ENCODE data around the gene C7. TPM values are rescaled to one million over a fixed set of nuclear protein-coding genes. Genes with fewer than 3 reads are reported as not detected.
"Not testable (repeated sequence)": the region's sequence is repeated elsewhere in the genome, so short reads cannot be mapped to it uniquely, and the experiment has no call there.

Gene C7
- 100 to 1,000 TPM in 4 of 9 donors, 10 to 100 TPM in 5; 69.8 to 346 (median 89.2) TPM for total RNA-seq
- polyA plus RNA-seq, result 100 to 1,000 TPM in 1 of 2 donors, 10 to 100 TPM in 1; 69.5 to 252 TPM
- long read RNA-seq, donor 1, full-length matches to known transcripts, result 141 of 203 reads
- long read RNA-seq, donor 1, partial matches to known transcripts, result 51 of 203 reads
- long read RNA-seq, donor 1, other reads (novel, unspliced or antisense), result 11 of 203 reads
- long read RNA-seq, donor 2, full-length matches to known transcripts, result 95 of 147 reads
- long read RNA-seq, donor 2, partial matches to known transcripts, result 38 of 147 reads
- long read RNA-seq, donor 2, other reads (novel, unspliced or antisense), result 14 of 147 reads
- long read RNA-seq, donor 3, full-length matches to known transcripts, result 115 of 158 reads
- long read RNA-seq, donor 3, partial matches to known transcripts, result 39 of 158 reads
- long read RNA-seq, donor 3, other reads (novel, unspliced or antisense), result 4 of 158 reads

- H3K36me3 ChIP-seq, result no peaks in the 10 kb centered on the region
- H3K9me3 ChIP-seq, result no peaks in the 10 kb centered on the region
- H3K27ac ChIP-seq, result peak within 1 kb of the TSS in 11 of 12 donors; percentile 18 to 77 (median 56)
- DNase-seq, result peak in 1 of 5 donors; percentile 10
- TF ChIP-seq CTCF (IDR thresholded peaks at IDR 0.05), result no peak
- no peak for TF ChIP-seq POLR2A (IDR thresholded peaks at IDR 0.05)
- WGBS, 4 donors, result 3 to 8% (median 7%) methylated on average over 3 of the region's 3 CpGs
- peaks cover 0 to 33% (median 13%) of the 10 kb centered on the region in 12 donors for H3K4me1 ChIP-seq
- intact Hi-C loops (cut with DNase I), result loop anchor here in 9 of 10 donors (5.0 to 10.0 kb wide), 16 partner anchors 208 to 936 kb away; partner anchors contain the start of gene PLCXD3 (in 5 of the 9)
- H3K27me3 ChIP-seq, result no peaks in the 10 kb centered on the region
- ATAC-seq, result peak; percentile 29 to 72 (median 65)
- H3K4me3 ChIP-seq, result peak within 1 kb of the TSS; percentile 1 to 56 (median 40)
Observed at GRCh38 chr5:40909264-40909663, at the start of gene C7. Gene C7 (plus strand): TSS chr5:40909497. CDS start chr5:40909611, 114 bp downstream.

- TF ChIP-seq POLR2A (IDR thresholded peaks at IDR 0.05) (no peak), CTCF (IDR thresholded peaks at IDR 0.05) (no peak)
- peaks cover 0 to 5% (median 0%) of the 10 kb centered on the region in 9 donors for H3K36me3 ChIP-seq
- DNase-seq, result no peak
- intact Hi-C loops (cut with DNase I), result no loop called here
- H3K27ac ChIP-seq, result no peak overlapping the region
- H3K4me3 ChIP-seq, result no peak overlapping the region
- H3K4me1 ChIP-seq, result no peaks in the 10 kb centered on the region
- ATAC-seq, result no peak
- peaks cover 0 to 16% (median 3%) of the 10 kb centered on the region in 12 donors for H3K9me3 ChIP-seq
- no peaks in the 10 kb centered on the region for H3K27me3 ChIP-seq
Observed at GRCh38 chr5:40860711-40861110, 48.6 kb upstream of the C7 start.

- ATAC-seq; intact Hi-C loops (cut with DNase I); DNase-seq; H3K36me3 ChIP-seq; H3K27me3 ChIP-seq; H3K4me3 ChIP-seq; H3K4me1 ChIP-seq; H3K27ac ChIP-seq: not testable (repeated sequence)
- 92 to 97% (median 93%) methylated on average over 5 of the region's 5 CpGs for WGBS, 4 donors
- H3K9me3 ChIP-seq, result peaks cover 0 to 16% (median 3%) of the 10 kb centered on the region in 12 donors
Observed at GRCh38 chr5:40865004-40865403, 44.3 kb upstream of the C7 start.

GRCh38 chr5:40866844-40867243 is 42.5 kb upstream of the C7 start:
- TF ChIP-seq POLR2A (IDR thresholded peaks at IDR 0.05), result no peak
- intact Hi-C loops (cut with DNase I), result no loop called here
- Histone ChIP-seq H3K27me3 (no peaks in the 10 kb centered on the region), H3K36me3 (no peaks in the 10 kb centered on the region), H3K27ac (no peak overlapping the region), H3K4me3 (no peak overlapping the region), H3K9me3 (peaks cover 0 to 16% (median 3%) of the 10 kb centered on the region in 12 donors), H3K4me1 (no peaks in the 10 kb centered on the region)
- no peak for DNase-seq
- ATAC-seq, result no peak
- 76 to 83% (median 81%) methylated on average over 5 of the region's 5 CpGs for WGBS, 4 donors

GRCh38 chr5:40869384-40869783 is 39.9 kb upstream of the C7 start:
- Histone ChIP-seq H3K27ac (no peak overlapping the region), H3K4me3 (no peak overlapping the region), H3K4me1 (no peaks in the 10 kb centered on the region), H3K27me3 (no peaks in the 10 kb centered on the region), H3K9me3 (peaks cover 0 to 13% (median 2%) of the 10 kb centered on the region in 12 donors), H3K36me3 (no peaks in the 10 kb centered on the region)
- no peak for DNase-seq
- 83 to 100% (median 90%) methylated on average over 1 of the region's 1 CpG for WGBS, 4 donors
- TF ChIP-seq CTCF (IDR thresholded peaks at IDR 0.05) (no peak), POLR2A (IDR thresholded peaks at IDR 0.05) (no peak)
- intact Hi-C loops (cut with DNase I), result no loop called here
- ATAC-seq, result no peak
